BLaER1 treated with 17β-estradiol and CSF1 and Interleukin-3, amounts not matched to agents 10 nM and 100 nM (cell line): Measurements from ENCODE around the gene UGT1A7.

Experiments used
- H3K27ac ChIP-seq, 11 experiments: shearing (Covaris generic); formaldehyde crosslinking; 2 replicates each; pipeline ENCODE4 v1.8.1; 2022
- H3K27me3 ChIP-seq, 11 experiments: shearing (Covaris generic); formaldehyde crosslinking; 2 replicates each; pipeline ENCODE4 v1.8.1; 2022
- H3K36me3 ChIP-seq, 11 experiments: shearing (Covaris generic); formaldehyde crosslinking; 2 replicates each; pipeline ENCODE4 v1.8.1; 2022
- H3K4me1 ChIP-seq, 10 experiments: shearing (Covaris generic); formaldehyde crosslinking; 2 replicates each; pipeline ENCODE4 v1.8.1; 2022
- H3K4me2 ChIP-seq, 11 experiments: shearing (Covaris generic); formaldehyde crosslinking; 2 replicates each; pipeline ENCODE4 v1.8.1; 2022
- H3K4me3 ChIP-seq, 10 experiments: shearing (Covaris generic); formaldehyde crosslinking; 2 replicates each; pipeline ENCODE4 v1.8.1; 2022
- H3K9ac ChIP-seq, 11 experiments: shearing (Covaris generic); formaldehyde crosslinking; 2 replicates each; pipeline ENCODE4 v1.8.1; 2022
- H3K9me3 ChIP-seq, 11 experiments: shearing (Covaris generic); formaldehyde crosslinking; replicated peaks in 1 of 11; 2 replicates each; pipeline ENCODE4 v1.8.1; 2022
- H4K20me1 ChIP-seq, 11 experiments: shearing (Covaris generic); formaldehyde crosslinking; 2 replicates each; pipeline ENCODE4 v1.8.1; 2022
- Cebpa-rat ChIP-seq, 11 experiments: shearing (Covaris generic); IDR thresholded peaks; 2 replicates each; pipeline ENCODE4 v1.8.1; 2022

UGT1A7 gene

DNA sequence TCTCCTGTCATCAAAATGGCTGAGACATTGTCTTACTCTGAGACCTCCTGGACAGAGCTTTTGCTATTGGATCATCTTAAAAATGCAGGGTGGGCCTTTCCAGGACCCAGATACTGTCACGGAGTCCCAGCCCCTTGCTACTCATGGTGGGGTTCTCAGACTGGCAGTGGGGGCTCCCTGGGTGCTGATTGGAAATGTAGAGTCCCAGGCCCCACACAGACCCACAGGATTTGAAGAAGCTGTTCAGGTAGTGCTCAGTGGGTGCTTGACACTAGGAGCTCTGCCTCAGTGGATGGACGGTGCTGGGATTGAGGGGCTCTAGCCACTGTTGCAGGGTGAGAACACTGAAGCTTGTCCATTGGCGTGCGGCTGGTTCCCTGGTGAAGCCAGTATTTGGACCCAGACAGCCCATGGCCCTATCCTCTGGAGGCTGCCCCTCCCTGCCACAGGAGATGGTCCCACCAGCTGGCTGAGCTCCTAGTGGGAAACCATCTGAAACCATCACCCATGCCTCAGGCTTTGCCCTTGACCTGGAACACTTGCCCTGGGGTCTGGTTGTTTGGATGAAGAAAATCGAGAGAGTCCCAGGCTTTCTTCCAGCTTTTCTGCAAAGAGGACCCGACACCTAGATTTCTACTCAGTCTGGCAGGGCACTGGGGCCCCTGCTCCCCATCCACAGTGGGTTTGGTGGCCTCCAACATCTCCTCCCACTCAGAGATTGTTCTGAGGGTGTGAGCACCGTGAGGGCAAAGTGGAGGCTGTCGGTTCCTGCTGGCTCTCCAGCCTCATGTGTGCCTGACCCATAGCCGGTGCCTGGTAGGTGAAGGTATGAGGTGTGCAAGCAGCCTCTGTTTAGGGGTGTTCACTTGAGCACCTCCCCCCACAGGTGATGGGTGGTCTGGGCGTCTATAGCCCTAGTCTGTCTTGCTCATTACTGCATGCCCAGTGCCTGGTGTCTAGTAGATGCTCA lies 126.5 kb downstream of the UGT1A7 start:
- no peaks in the 10 kb centered on the region for H3K27me3 ChIP-seq
- H3K9ac ChIP-seq, result no peak overlapping the region
- no peaks in the 10 kb centered on the region for H4K20me1 ChIP-seq
- no peaks in the 10 kb centered on the region for H3K36me3 ChIP-seq
- H3K27ac ChIP-seq, result no peak overlapping the region
- peaks cover 0 to 9% (median 0%) of the 10 kb centered on the region in 11 experiments; a peak in 4 of 22 replicates for H3K9me3 ChIP-seq
- no peak overlapping the region for H3K4me3 ChIP-seq
- no peaks in the 10 kb centered on the region for H3K4me1 ChIP-seq
- TF ChIP-seq Cebpa-rat (IDR thresholded peaks at IDR 0.05), result no peak
- no peak overlapping the region for H3K4me2 ChIP-seq

DNA sequence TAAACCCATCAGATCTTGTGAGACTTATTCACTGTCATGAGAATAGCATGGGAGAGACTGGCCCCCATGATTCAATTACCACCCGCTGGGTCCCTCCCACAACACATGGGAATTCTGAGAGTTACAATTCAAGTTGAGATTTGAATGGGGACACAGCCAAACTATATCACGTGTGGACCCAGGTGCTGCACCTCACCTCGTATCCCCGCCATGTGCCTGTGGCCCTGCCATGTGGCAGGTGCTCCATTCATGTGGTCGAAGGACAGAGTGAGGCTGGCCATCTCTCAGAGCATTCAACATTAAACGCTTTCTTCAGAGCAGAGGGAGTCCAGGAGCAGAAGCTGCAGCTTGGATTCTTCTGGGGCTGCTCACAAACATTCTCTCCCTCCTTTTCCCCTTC lies 128.7 kb downstream of the UGT1A7 start:
- Histone ChIP-seq H3K4me3 (no peak overlapping the region), H3K4me2 (no peak overlapping the region), H3K9ac (no peak overlapping the region), H3K27ac (no peak overlapping the region), H3K9me3 (peaks cover 0 to 9% (median 0%) of the 10 kb centered on the region in 11 experiments; a peak in 4 of 22 replicates), H4K20me1 (no peaks in the 10 kb centered on the region), H3K36me3 (no peaks in the 10 kb centered on the region), H3K4me1 (no peaks in the 10 kb centered on the region), H3K27me3 (no peaks in the 10 kb centered on the region)
- TF ChIP-seq Cebpa-rat (IDR thresholded peaks at IDR 0.05), result no peak

DNA sequence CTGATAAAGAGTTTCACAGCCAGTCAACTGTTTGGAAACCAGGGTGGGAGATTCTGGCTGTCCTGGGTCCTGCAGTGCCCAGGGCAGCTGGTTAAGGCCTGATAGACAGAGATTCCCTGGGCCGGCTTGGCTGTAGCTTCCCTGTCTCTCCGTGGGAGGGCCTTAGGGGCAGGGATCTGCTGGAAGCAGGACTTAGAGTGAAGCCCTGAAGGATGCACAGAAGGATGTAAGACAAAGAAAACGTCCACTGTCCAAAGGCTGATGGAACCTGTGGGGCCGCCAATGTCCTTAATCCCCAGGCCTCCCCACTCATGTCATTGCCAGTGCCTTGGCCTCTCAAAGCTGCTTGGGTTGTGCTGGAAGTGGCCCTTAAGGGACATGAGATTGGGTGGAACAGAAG lies 129.4 kb downstream of the UGT1A7 start:
- Histone ChIP-seq H3K4me3 (no peak overlapping the region), H3K27ac (no peak overlapping the region), H3K27me3 (no peaks in the 10 kb centered on the region), H3K36me3 (no peaks in the 10 kb centered on the region), H3K9me3 (peaks cover 0 to 9% (median 0%) of the 10 kb centered on the region in 11 experiments; a peak in 4 of 22 replicates), H3K9ac (no peak overlapping the region), H3K4me2 (no peak overlapping the region), H3K4me1 (no peaks in the 10 kb centered on the region), H4K20me1 (no peaks in the 10 kb centered on the region)
- TF ChIP-seq Cebpa-rat (IDR thresholded peaks at IDR 0.05), result no peak

DNA sequence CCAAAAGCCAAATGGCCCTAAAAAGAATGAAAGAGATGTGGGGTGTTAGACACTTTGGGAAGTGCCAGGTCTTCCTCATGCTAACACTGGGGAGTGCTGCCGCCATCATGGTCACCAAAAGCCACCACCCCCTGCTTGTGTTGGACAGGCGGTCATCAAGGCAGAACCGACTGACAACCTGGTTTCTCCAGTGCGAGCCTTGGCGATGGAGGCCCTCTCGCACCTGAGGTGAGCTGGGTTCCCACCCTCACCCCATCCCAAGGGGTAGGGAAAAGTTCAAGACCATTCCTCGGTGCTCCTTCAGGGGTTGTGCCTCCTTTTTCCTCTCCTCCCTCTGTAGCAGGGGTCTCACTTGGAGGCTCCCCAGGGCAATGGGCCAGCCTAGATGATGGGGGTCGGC lies 130.0 kb downstream of the UGT1A7 start:
- Histone ChIP-seq H3K9ac (no peak overlapping the region), H3K9me3 (peaks cover 0 to 9% (median 0%) of the 10 kb centered on the region in 11 experiments; a peak in 4 of 22 replicates), H3K4me3 (no peak overlapping the region), H3K4me2 (no peak overlapping the region), H3K36me3 (no peaks in the 10 kb centered on the region), H3K4me1 (peaks cover 0 to 5% (median 5%) of the 10 kb centered on the region in 10 experiments; a peak in 18 of 20 replicates), H3K27ac (no peak overlapping the region), H3K27me3 (no peaks in the 10 kb centered on the region), H4K20me1 (no peaks in the 10 kb centered on the region; a peak in 1 of 22 replicates)
- no peak for TF ChIP-seq Cebpa-rat (IDR thresholded peaks at IDR 0.05)

DNA sequence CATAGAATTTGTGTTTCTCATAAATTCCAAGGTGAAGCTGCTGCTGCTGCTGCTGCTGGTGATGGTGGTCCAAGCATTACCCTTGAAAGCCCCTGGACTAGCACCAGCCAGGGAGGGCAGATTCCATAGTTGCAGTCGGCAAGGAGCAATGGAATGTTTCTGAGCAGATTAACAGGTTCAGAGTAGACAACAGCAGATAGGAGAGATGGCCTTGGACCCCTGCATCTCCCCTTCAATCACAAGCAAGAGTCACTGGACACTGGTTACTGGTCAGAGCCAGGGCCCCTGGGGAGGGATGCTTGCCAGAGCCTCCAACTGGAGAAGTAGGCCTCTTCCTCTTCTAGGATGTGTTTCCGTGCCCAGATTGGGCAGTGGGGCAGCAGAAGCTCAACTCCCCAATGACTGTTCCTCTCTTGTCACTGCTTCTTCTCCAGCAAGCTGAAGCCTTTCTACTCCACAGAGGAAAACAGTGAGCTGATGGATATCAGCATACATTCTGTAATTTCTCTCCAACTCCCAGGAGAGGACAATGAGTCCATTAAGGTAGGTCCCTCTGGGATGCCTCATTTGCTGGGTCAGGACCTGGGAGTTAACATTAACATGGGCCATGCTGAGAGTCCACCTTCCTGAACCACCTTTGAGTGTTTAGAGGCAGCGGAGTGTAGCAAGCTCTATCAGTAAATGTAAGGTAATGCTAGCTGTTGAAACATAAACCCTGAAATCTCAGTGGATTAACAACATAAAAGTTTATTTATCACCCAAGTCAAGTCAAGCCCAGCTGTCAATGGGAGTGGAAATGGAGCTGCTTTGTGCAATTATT lies 131.7 kb downstream of the UGT1A7 start:
- no peak for TF ChIP-seq Cebpa-rat (IDR thresholded peaks at IDR 0.05)
- Histone ChIP-seq H3K36me3 (no peaks in the 10 kb centered on the region), H3K4me2 (no peak overlapping the region), H3K9me3 (peaks cover 0 to 9% (median 0%) of the 10 kb centered on the region in 11 experiments; a peak in 3 of 22 replicates), H3K27ac (no peak overlapping the region), H4K20me1 (no peaks in the 10 kb centered on the region; a peak in 1 of 22 replicates), H3K27me3 (no peaks in the 10 kb centered on the region), H3K4me3 (no peak overlapping the region), H3K9ac (no peak overlapping the region), H3K4me1 (peaks cover 5 to 22% (median 20%) of the 10 kb centered on the region in 10 experiments; a peak in 19 of 20 replicates)

DNA sequence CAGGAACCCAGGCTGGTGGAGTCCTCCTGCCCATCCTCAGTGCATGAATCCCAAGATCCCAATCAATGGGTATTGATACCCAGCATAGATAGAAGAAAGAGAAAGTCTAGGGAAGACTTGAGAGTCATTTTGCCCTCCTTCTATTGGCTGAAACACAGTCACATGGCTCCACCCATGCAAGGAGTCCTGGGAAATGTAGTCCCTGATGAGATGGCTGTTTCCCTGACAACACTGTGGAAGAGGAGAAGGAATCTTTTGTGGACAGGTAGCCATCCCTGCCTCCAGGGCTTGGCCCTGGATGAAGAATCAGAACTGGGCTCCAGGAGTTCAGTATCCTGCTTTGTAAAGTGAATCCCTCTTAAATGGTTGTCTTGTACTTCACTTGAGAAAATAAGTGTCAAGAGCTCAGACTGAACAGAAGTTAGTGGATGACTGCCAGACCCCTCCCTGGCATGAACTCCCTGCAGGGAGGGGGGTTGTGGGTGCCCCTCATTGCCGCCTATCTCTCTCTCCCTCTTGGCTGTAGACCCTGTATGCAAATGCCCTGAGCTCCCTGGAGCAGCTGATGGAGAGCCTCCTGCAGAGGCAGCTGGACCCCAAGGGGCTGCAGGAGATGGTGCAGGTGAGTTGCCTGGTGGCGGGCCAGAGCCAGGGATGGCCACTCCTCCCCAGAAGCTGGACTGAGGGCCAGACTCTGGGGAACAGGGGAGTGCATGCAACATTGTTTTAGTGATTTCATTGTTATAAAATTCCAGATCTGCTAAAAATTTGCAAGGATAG lies 132.5 kb downstream of the UGT1A7 start:
- H4K20me1 ChIP-seq, result no peaks in the 10 kb centered on the region; a peak in 1 of 22 replicates
- no peak overlapping the region for H3K4me3 ChIP-seq
- no peak overlapping the region for H3K9ac ChIP-seq
- no peaks in the 10 kb centered on the region for H3K36me3 ChIP-seq
- H3K27me3 ChIP-seq, result no peaks in the 10 kb centered on the region
- H3K9me3 ChIP-seq, result peaks cover 0 to 9% (median 0%) of the 10 kb centered on the region in 11 experiments; a peak in 3 of 22 replicates
- peaks cover 5 to 22% (median 20%) of the 10 kb centered on the region in 10 experiments; a peak in 19 of 20 replicates for H3K4me1 ChIP-seq
- H3K27ac ChIP-seq, result no peak overlapping the region
- no peak for TF ChIP-seq Cebpa-rat (IDR thresholded peaks at IDR 0.05)
- no peak overlapping the region for H3K4me2 ChIP-seq

DNA sequence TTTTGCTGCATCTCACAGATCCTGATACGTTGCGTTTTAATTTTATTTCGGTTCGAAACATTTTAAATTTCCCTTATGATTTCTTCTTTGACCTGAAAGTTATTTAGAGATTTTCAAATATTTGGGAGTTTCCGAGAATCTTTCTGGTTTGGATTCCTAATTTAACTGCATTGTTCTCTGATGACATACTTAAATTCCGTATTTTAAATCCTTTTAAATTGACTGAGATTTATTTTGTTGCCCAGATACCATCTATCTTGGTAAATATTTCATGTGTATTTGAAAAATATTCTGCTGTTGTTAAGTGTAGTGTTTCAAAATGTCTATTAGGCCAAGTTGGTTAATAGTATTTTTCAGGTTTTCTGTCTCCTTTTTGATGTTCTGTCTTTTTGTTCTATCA lies 134.2 kb downstream of the UGT1A7 start:
- H3K27ac ChIP-seq, result no peak overlapping the region
- no peaks in the 10 kb centered on the region; a peak in 1 of 22 replicates for H4K20me1 ChIP-seq
- H3K9me3 ChIP-seq, result peaks cover 0 to 4% (median 0%) of the 10 kb centered on the region in 11 experiments; a peak in 1 of 22 replicates
- no peaks in the 10 kb centered on the region for H3K36me3 ChIP-seq
- no peak overlapping the region for H3K4me2 ChIP-seq
- no peak for TF ChIP-seq Cebpa-rat (IDR thresholded peaks at IDR 0.05)
- peaks cover 5 to 22% (median 20%) of the 10 kb centered on the region in 10 experiments; a peak in 19 of 20 replicates for H3K4me1 ChIP-seq
- H3K27me3 ChIP-seq, result no peaks in the 10 kb centered on the region
- H3K9ac ChIP-seq, result no peak overlapping the region
- H3K4me3 ChIP-seq, result no peak overlapping the region

DNA sequence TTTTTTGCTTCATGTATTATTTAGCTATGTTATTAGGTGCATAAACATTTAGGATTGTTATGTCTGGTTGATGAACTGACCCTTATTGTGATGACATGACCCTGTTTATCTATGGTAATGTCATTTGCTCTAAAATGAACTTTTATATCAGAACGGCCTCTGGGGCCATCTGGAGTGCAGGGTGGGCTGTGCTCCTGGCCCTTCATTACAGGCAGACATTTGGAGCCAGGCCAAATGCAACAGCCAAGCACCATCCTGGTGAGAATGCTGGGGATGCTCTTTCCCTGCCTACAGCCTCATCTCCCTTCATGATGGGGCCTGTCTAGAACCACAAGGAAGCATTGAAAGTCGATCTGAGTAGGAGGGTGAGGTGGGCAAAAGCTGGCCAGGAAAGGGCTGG lies 134.6 kb downstream of the UGT1A7 start:
- Histone ChIP-seq H3K4me1 (peaks cover 5 to 22% (median 20%) of the 10 kb centered on the region in 10 experiments; a peak in 19 of 20 replicates), H3K4me2 (peak overlapping the region in 10 of 11 experiments; percentile 27 to 77 (median 66); a peak in 18 of 22 replicates), H3K27me3 (no peaks in the 10 kb centered on the region), H4K20me1 (no peaks in the 10 kb centered on the region; a peak in 1 of 22 replicates), H3K9me3 (no peaks in the 10 kb centered on the region; a peak in 1 of 22 replicates), H3K4me3 (no peak overlapping the region), H3K36me3 (no peaks in the 10 kb centered on the region), H3K27ac (no peak overlapping the region), H3K9ac (peak overlapping the region in 1 of 11 experiments; percentile 4; a peak in 1 of 22 replicates)
- no peak for TF ChIP-seq Cebpa-rat (IDR thresholded peaks at IDR 0.05)
